ENCODE results near the gene CHMP6.
A peak's percentile ranks its signal among the peaks of the same experiment; 100 is the strongest.

Gene CHMP6

GRCh38 chr17:80991645-80992076 is at the start of gene CHMP6:
Gene CHMP6, plus strand, starts transcription at chr17:80991841. Its CDS starts 78 bp downstream, at chr17:80991919.
- DNase-seq (ENCODE audit: low read depth) = peak; percentile 62

GRCh38 chr17:80942423-80943345 is 49.0 kb upstream of the CHMP6 start:
- no peak for DNase-seq (ENCODE audit: low read depth)

- DNase-seq (ENCODE audit: low read depth) = no peak
Observed at GRCh38 chr17:80943346-80944145, 48.1 kb upstream of the CHMP6 start.

GRCh38 chr17:80944326-80944725 is 47.3 kb upstream of the CHMP6 start:
- no peak for DNase-seq (ENCODE audit: low read depth)

- no peak for DNase-seq (ENCODE audit: low read depth)
Observed at GRCh38 chr17:80945736-80946135, 45.9 kb upstream of the CHMP6 start.

- DNase-seq (ENCODE audit: low read depth) = no peak
Observed at GRCh38 chr17:80946449-80946848, 45.2 kb upstream of the CHMP6 start.

GRCh38 chr17:80947200-80947940 is 44.3 kb upstream of the CHMP6 start:
- DNase-seq (ENCODE audit: low read depth) = no peak

- DNase-seq (ENCODE audit: low read depth) = no peak
Observed at GRCh38 chr17:80948019-80948975, 43.3 kb upstream of the CHMP6 start.

GRCh38 chr17:80948976-80949450 is 42.6 kb upstream of the CHMP6 start:
- DNase-seq (ENCODE audit: low read depth) = no peak

GRCh38 chr17:80949451-80950421 is 41.9 kb upstream of the CHMP6 start:
- no peak for DNase-seq (ENCODE audit: low read depth)

- DNase-seq (ENCODE audit: low read depth) = no peak
Observed at GRCh38 chr17:80950466-80951120, 41.0 kb upstream of the CHMP6 start.

- DNase-seq (ENCODE audit: low read depth) = no peak
Observed at GRCh38 chr17:80951121-80952090, 40.2 kb upstream of the CHMP6 start.

- DNase-seq (ENCODE audit: low read depth) = no peak
Observed at GRCh38 chr17:80952291-80952690, 39.4 kb upstream of the CHMP6 start.

- no peak for DNase-seq (ENCODE audit: low read depth)
Observed at GRCh38 chr17:80953471-80954315, 37.9 kb upstream of the CHMP6 start.

GRCh38 chr17:80955078-80955477 is 36.6 kb upstream of the CHMP6 start:
- DNase-seq (ENCODE audit: low read depth) = no peak

GRCh38 chr17:80955671-80956280 is 35.9 kb upstream of the CHMP6 start:
- DNase-seq (ENCODE audit: low read depth) = no peak
